GF-D8 (cell line): ENCODE measurements around the gene LRRC47.

Experiments used
- DNase-seq: peaks from one replicate; lab custom pipeline; 2025; lab: John Stamatoyannopoulos, UW

Gene LRRC47

GRCh38 chr1:3747522-3747848, 48.8 kb downstream of the LRRC47 start:
- no peak for DNase-seq

- no peak for DNase-seq
Observed at GRCh38 chr1:3746830-3747521, 49.3 kb downstream of the LRRC47 start.

- no peak for DNase-seq
Observed at GRCh38 chr1:3746389-3746829, 49.9 kb downstream of the LRRC47 start.

GRCh38 chr1:3745590-3746381, 50.5 kb downstream of the LRRC47 start:
- DNase-seq = no peak

- DNase-seq = no peak
Observed at GRCh38 chr1:3745071-3745470, 51.2 kb downstream of the LRRC47 start.

- DNase-seq = no peak
Observed at GRCh38 chr1:3744646-3745045, 51.7 kb downstream of the LRRC47 start.

- no peak for DNase-seq
Observed at GRCh38 chr1:3743826-3744225, 52.5 kb downstream of the LRRC47 start.

GRCh38 chr1:3743421-3743820, 52.9 kb downstream of the LRRC47 start:
- no peak for DNase-seq

- no peak for DNase-seq
Observed at GRCh38 chr1:3742439-3743298, 53.6 kb downstream of the LRRC47 start.

GRCh38 chr1:3741566-3742438, 54.5 kb downstream of the LRRC47 start:
- no peak for DNase-seq

GRCh38 chr1:3740752-3741151, 55.5 kb downstream of the LRRC47 start:
- no peak for DNase-seq

GRCh38 chr1:3740042-3740441, 56.3 kb downstream of the LRRC47 start:
- no peak for DNase-seq

- DNase-seq = no peak
Observed at GRCh38 chr1:3738943-3739342, 57.4 kb downstream of the LRRC47 start.

- no peak for DNase-seq
Observed at GRCh38 chr1:3736708-3737107, 59.6 kb downstream of the LRRC47 start.

GRCh38 chr1:3736131-3736561, 60.2 kb downstream of the LRRC47 start:
- DNase-seq = no peak

GRCh38 chr1:3735688-3736087, 60.6 kb downstream of the LRRC47 start:
- DNase-seq = no peak

- DNase-seq = no peak
Observed at GRCh38 chr1:3735027-3735681, 61.1 kb downstream of the LRRC47 start.

- no peak for DNase-seq
Observed at GRCh38 chr1:3734602-3735001, 61.7 kb downstream of the LRRC47 start.

- no peak for DNase-seq
Observed at GRCh38 chr1:3733883-3734589, 62.3 kb downstream of the LRRC47 start.

- no peak for DNase-seq
Observed at GRCh38 chr1:3733094-3733882, 63.0 kb downstream of the LRRC47 start.
